PC-9 (cell line): ENCODE results near the gene IKZF3. TPM values are rescaled to one million over a fixed set of nuclear protein-coding genes. Genes with fewer than 3 reads are reported as not detected.

Source experiments
- BruUV-seq: library from RNA; stranded (reverse); fragments of 400-500 nt; replicated peaks from 2 replicates; lab custom pipeline; 2021; lab: Mats Ljungman, UMichigan
- CTCF ChIA-PET: fragments of 300-600 bp; sonication (Branson Sonifier 250); formaldehyde crosslinking; loops from one replicate; lab custom pipeline; 2022; ENCODE audit warnings: antibody characterized with exemption; lab: Charles Lee
- POLR2A ChIA-PET: fragments of 300-600 bp; sonication (Branson Sonifier 250); formaldehyde crosslinking; loops from one replicate; lab custom pipeline; 2022; ENCODE audit warnings: antibody characterized with exemption; ENCODE audit not compliant: unreplicated experiment; lab: Charles Lee
- DNase-seq, 2 experiments: peaks; one replicate each; pipeline versions ENCODE4 v3.0.0 to v3.0.0-alpha.2; 2015 to 2022; ENCODE audit warnings: mixed read lengths in 1 of 2
- H2AFZ ChIP-seq: fragments of 200-600 bp; sonication (generic); 2 replicates; pipeline ENCODE4 v1.8.1; 2017; ENCODE audit warnings: antibody characterized with exemption
- H3F3A ChIP-seq: fragments of 200-600 bp; sonication (generic); 2 replicates; pipeline ENCODE4 v1.8.1; 2017; ENCODE audit warnings: antibody characterized with exemption, mild to moderate bottlenecking, low read depth; ENCODE audit not compliant: insufficient read depth
- H3K27ac ChIP-seq: fragments of 200-600 bp; sonication (generic); 2 replicates; pipeline ENCODE4 v1.6.1; 2016; ENCODE audit warnings: mixed run types
- H3K27me3 ChIP-seq: fragments of 200-600 bp; sonication (generic); 2 replicates; pipeline ENCODE4 v1.6.1; 2016; ENCODE audit warnings: low read depth, mixed run types; ENCODE audit not compliant: insufficient read depth
- H3K36me3 ChIP-seq: fragments of 200-600 bp; sonication (generic); 2 replicates; pipeline ENCODE4 v1.6.1; 2016; ENCODE audit warnings: low read depth, mixed run types
- H3K4me1 ChIP-seq: fragments of 200-600 bp; sonication (generic); replicated peaks from 2 replicates; pipeline ENCODE4 v1.6.1; 2016; ENCODE audit warnings: mixed run types; ENCODE audit not compliant: insufficient read depth
- H3K4me2 ChIP-seq: fragments of 200-600 bp; sonication (generic); 2 replicates; pipeline ENCODE4 v1.6.1; 2017; ENCODE audit warnings: mixed run types
- H3K4me3 ChIP-seq: fragments of 200-600 bp; sonication (generic); 2 replicates; pipeline ENCODE4 v1.6.1; 2016; ENCODE audit warnings: mixed run types
- H3K79me2 ChIP-seq: fragments of 200-600 bp; sonication (generic); 2 replicates; pipeline ENCODE4 v1.6.1; 2017; ENCODE audit warnings: low read depth, mixed run types
- H3K9me2 ChIP-seq: fragments of 200-600 bp; sonication (generic); 2 replicates; pipeline ENCODE4 v1.8.1; 2017; ENCODE audit warnings: mild to moderate bottlenecking; ENCODE audit not compliant: insufficient read depth
- H3K9me3 ChIP-seq: fragments of 200-600 bp; sonication (generic); 2 replicates; pipeline ENCODE4 v1.8.1; 2016; ENCODE audit warnings: low read depth; ENCODE audit not compliant: insufficient read depth
- H4K20me1 ChIP-seq: fragments of 200-600 bp; sonication (generic); 2 replicates; pipeline ENCODE4 v1.8.1; 2017; ENCODE audit not compliant: insufficient read depth
- EZH2 ChIP-seq: fragments of 200-600 bp; sonication (generic); IDR thresholded peaks from 2 replicates; pipeline ENCODE4 v1.8.0; 2017; ENCODE audit warnings: antibody characterized with exemption, low read depth
- intact Hi-C: fragments of 100-400 bp; cut with micrococcal nuclease; formaldehyde crosslinking; loops from one replicate; pipeline ENCODE4 v1.10.0; 2022; ENCODE audit not compliant: unreplicated experiment
- total RNA-seq: library from RNA; stranded (reverse); gene quantifications from 2 replicates; pipeline ENCODE4 v1.2.3, GENCODE V29; 2021
- TF ChIP-seq, protein P1 (sequence below): fragments of 200-600 bp; sonication (generic); conservative IDR thresholded peaks from 2 replicates; pipeline ENCODE4 v1.6.1; 2017; ENCODE audit warnings: mixed run types, antibody characterized with exemption, mild to moderate bottlenecking, moderate library complexity

The IKZF3 gene
- total RNA-seq, 1 experiment from 2014 or later: 0.04 TPM

GRCh38 chr17:39867084-39867879, 3.2 kb upstream of the IKZF3 start:
- no peaks in the 10 kb centered on the region for H3K9me3 ChIP-seq
- intact Hi-C loops: no loop called here
- H2AFZ ChIP-seq: no peak overlapping the region
- no peak overlapping the region for H3K4me3 ChIP-seq
- no peaks in the 10 kb centered on the region for H3K9me2 ChIP-seq
- no peak overlapping the region for H3K4me2 ChIP-seq
- ChIA-PET CTCF (interaction anchor here (0.5 kb wide), 1 partner anchor 815 kb away, joined by 4 read pairs; no protein-coding TSS in a partner anchor), POLR2A (no interaction called here)
- H3K4me1 ChIP-seq: peaks cover 4% of the 10 kb centered on the region; the same call in 1 of the 2 replicates
- no peaks in the 10 kb centered on the region for H3K79me2 ChIP-seq
- H4K20me1 ChIP-seq: no peaks in the 10 kb centered on the region
- TF ChIP-seq EZH2: no peak
- TF ChIP-seq, protein P1, sequence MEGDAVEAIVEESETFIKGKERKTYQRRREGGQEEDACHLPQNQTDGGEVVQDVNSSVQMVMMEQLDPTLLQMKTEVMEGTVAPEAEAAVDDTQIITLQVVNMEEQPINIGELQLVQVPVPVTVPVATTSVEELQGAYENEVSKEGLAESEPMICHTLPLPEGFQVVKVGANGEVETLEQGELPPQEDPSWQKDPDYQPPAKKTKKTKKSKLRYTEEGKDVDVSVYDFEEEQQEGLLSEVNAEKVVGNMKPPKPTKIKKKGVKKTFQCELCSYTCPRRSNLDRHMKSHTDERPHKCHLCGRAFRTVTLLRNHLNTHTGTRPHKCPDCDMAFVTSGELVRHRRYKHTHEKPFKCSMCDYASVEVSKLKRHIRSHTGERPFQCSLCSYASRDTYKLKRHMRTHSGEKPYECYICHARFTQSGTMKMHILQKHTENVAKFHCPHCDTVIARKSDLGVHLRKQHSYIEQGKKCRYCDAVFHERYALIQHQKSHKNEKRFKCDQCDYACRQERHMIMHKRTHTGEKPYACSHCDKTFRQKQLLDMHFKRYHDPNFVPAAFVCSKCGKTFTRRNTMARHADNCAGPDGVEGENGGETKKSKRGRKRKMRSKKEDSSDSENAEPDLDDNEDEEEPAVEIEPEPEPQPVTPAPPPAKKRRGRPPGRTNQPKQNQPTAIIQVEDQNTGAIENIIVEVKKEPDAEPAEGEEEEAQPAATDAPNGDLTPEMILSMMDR: no peak
- H3F3A ChIP-seq: no peaks in the 10 kb centered on the region; the same call in 1 of the 2 replicates
- H3K27me3 ChIP-seq: peaks cover 27% of the 10 kb centered on the region
- no TSS peak for BruUV-seq
- no peaks in the 10 kb centered on the region for H3K36me3 ChIP-seq
- H3K27ac ChIP-seq: no peak overlapping the region
- DNase-seq: no peak

DNA sequence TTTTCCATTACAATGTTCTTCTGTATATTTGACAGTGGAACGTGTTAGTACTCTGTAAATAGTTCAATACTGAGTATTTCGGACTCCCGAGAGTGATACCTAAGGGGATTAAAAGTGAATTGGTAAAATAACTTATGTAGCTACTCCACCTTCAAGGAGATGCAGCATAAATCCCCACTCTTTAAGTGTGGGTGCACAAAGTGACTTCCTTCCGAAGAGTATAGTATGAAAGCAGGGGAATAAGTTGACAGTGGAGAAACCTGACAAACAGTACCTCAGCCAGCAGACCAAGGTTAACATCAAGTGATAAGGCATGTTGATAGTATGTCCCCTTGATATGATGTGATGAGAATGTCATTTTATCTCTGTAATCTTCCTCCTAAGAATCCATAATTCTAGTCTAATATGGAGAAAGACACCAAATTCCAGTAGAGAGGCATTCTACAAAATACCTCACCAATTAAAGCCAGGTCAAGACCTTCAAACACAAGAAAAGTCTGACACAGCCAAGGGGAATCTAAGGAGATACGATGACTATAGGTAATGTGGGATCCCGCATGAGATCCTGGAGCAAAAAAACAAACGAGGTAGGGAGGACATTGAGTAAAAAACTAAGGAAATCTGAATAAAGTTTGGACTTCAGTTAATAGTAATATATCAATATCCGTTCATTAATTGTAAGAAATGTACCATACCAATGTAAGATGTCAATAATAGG, 2.1 kb upstream of the IKZF3 start:
- no peak overlapping the region for H3K27ac ChIP-seq
- no peak for DNase-seq
- peaks cover 2% of the 10 kb centered on the region; the same call in 1 of the 2 replicates for H3K9me3 ChIP-seq
- no peaks in the 10 kb centered on the region for H3K79me2 ChIP-seq
- H4K20me1 ChIP-seq: no peaks in the 10 kb centered on the region
- H3K36me3 ChIP-seq: no peaks in the 10 kb centered on the region
- peaks cover 4% of the 10 kb centered on the region; the same call in 1 of the 2 replicates for H3K4me1 ChIP-seq
- H3F3A ChIP-seq: no peaks in the 10 kb centered on the region
- no peak for TF ChIP-seq EZH2
- TF ChIP-seq, protein P1: no peak
- intact Hi-C loops: no loop called here
- POLR2A ChIA-PET: no interaction called here
- H3K9me2 ChIP-seq: no peaks in the 10 kb centered on the region
- H3K27me3 ChIP-seq: peaks cover 27% of the 10 kb centered on the region
- H3K4me3 ChIP-seq: no peak overlapping the region
- BruUV-seq: no TSS peak
- H2AFZ ChIP-seq: no peak overlapping the region
- CTCF ChIA-PET: no interaction called here
- no peak overlapping the region for H3K4me2 ChIP-seq

- Histone ChIP-seq H3K27me3 (peaks cover 27% of the 10 kb centered on the region), H3K4me3 (peak overlapping the region; percentile 46; the same call in 1 of the 2 replicates), H3K79me2 (no peaks in the 10 kb centered on the region), H2AFZ (0 out of 2 replicates have a peak overlapping the region, but pooled peaks have one; percentile 71), H3K9me3 (peaks cover 2% of the 10 kb centered on the region; the same call in 1 of the 2 replicates), H4K20me1 (no peaks in the 10 kb centered on the region), H3K36me3 (no peaks in the 10 kb centered on the region), H3F3A (no peaks in the 10 kb centered on the region), H3K4me1 (peaks cover 4% of the 10 kb centered on the region; the same call in 1 of the 2 replicates), H3K4me2 (peak overlapping the region; percentile 76), H3K9me2 (no peaks in the 10 kb centered on the region), H3K27ac (no peak overlapping the region)
- CTCF ChIA-PET: no interaction called here
- BruUV-seq: no TSS peak
- TF ChIP-seq, protein P1: no peak
- TF ChIP-seq EZH2: no peak
- intact Hi-C loops: no loop called here
- no peak for DNase-seq
- POLR2A ChIA-PET: interaction anchor here (0.7 kb wide), 1 partner anchor 158 kb away, joined by 3 read pairs; no protein-coding TSS in a partner anchor
Measured at GRCh38 chr17:39863244-39863917, 731 bp downstream of the IKZF3 start.
